ENCODE results near the gene ANKRD12. TPM values are rescaled to one million over a fixed set of nuclear protein-coding genes. Genes with fewer than 3 reads are reported as not detected.
A peak's percentile ranks its signal among the peaks of the same experiment; 100 is the strongest.

ANKRD12 gene
- polyA plus RNA-seq, 4 donors = 7.5 to 22.2 (median 21.1) TPM

DNA sequence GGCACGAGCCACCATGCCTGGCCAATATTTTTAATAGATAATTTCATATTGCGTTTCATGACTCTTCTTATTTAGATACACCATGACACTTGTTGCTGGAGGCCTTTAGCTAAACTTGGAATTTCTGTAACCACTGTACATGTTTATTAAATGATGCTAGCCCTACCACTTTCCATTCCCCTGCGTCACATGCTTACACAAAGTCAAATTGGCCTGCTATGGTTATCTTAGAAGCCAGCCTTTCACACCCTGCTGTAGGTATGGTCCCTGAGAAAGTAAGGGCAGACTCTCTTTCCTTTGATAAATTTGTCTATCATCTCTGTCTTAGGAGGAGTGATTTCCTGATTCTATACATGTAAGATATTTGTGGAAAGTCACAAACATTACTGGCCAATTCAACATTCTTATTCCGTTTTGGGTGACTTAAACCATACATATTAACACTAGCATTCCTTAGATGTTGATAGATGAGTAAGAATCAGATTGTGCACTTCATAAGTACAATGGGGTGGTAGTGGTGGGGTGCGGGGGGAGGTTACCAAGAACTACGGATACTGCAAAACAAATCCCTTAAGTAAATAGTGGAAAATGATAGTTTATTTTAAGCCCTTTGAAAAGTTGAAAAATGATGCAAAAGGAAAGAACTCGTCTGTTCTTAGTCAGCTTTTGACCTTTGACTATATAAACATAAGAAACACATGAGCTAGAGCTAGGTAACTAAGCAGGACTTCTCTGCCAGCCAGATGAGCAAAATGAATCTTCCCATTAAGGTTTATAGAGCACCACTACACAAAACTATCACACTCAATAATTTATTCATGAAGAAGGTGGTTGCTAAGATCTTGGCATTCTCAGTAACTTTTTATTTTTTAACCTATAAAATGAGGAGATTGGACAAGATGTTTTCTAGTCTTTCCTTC is 42.0 kb upstream of the ANKRD12 start:
- DNase-seq (peak in 1 of 2 donors; percentile 46), FAIRE-seq (no peak)

DNA sequence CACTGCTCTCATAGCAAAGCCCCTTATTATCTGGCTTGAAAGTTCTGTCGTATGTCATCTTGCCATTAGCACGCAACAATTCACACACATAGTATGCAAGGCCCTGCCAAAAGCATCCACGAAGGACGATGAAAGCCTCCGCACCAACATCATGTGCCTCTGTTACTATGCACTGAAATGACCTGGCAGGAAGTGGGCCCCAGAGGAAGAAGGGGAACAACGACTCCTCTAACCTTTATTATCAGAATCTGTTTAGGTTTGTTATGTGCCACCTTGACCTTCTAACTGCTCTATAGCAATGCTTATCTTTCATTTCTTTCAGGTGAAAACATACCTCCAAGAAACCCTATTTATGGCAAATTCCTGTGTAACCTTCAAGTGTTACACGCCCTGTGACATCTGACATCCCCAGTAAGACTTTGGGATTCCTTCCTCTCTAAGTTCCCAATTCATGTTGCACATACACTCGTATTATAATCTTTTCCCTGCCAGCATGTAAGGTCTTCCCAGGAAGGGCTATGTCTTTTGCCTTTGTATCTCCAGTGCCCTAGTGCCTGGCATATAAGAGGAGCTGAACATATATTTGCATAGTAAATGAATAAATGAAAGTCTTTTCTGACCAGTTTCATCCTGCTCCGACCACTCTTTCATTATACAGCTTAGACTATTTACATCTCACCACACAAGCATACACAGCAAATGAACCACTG is 41.1 kb upstream of the ANKRD12 start:
- H3K4me1 ChIP-seq (ENCODE audit: control insufficient read depth in 3 of 3, insufficient read depth in 2 of 3, low read depth in 1 of 3, low read length in 2 of 3) = peaks cover 0 to 17% (median 2%) of the 10 kb centered on the region in 3 donors
- peak overlapping the region in 2 of 3 donors; percentile 44 to 87 for H3K27ac ChIP-seq (ENCODE audit: low read depth in 1 of 3, low read length in 2 of 3)
- no peaks in the 10 kb centered on the region for H3K36me3 ChIP-seq (ENCODE audit: control insufficient read depth in 3 of 3, insufficient read depth in 2 of 3, low read depth in 1 of 3, low read length in 3 of 3)
- no peaks in the 10 kb centered on the region for H3K9me3 ChIP-seq (ENCODE audit: control insufficient read depth in 2 of 2, insufficient read depth in 1 of 2, low read depth in 1 of 2, low read length in 1 of 2)
- H3K4me3 ChIP-seq (ENCODE audit: low read depth in 1 of 3, low read length in 3 of 3) = no peak overlapping the region
- FAIRE-seq (no peak), DNase-seq (peak; percentile 28 to 50)
- no peaks in the 10 kb centered on the region for H3K27me3 ChIP-seq (ENCODE audit: control insufficient read depth in 3 of 3, insufficient read depth in 3 of 3, low read length in 3 of 3)
- 47 to 77% (median 56%) methylated on average over 9 of the region's 9 CpGs for WGBS, 3 donors

More for the DNA sequence above, 42.0 kb upstream of the ANKRD12 start:
- Histone ChIP-seq H3K9me3 (ENCODE audit: control insufficient read depth in 2 of 2, insufficient read depth in 1 of 2, low read depth in 1 of 2, low read length in 1 of 2) (no peaks in the 10 kb centered on the region), H3K4me3 (ENCODE audit: low read depth in 1 of 3, low read length in 3 of 3) (no peak overlapping the region), H3K27ac (ENCODE audit: low read depth in 1 of 3, low read length in 2 of 3) (peak overlapping the region in 2 of 3 donors; percentile 2 to 87), H3K36me3 (ENCODE audit: control insufficient read depth in 3 of 3, insufficient read depth in 2 of 3, low read depth in 1 of 3, low read length in 3 of 3) (no peaks in the 10 kb centered on the region), H3K4me1 (ENCODE audit: control insufficient read depth in 3 of 3, insufficient read depth in 2 of 3, low read depth in 1 of 3, low read length in 2 of 3) (peaks cover 0 to 17% (median 2%) of the 10 kb centered on the region in 3 donors), H3K27me3 (ENCODE audit: control insufficient read depth in 3 of 3, insufficient read depth in 3 of 3, low read length in 3 of 3) (no peaks in the 10 kb centered on the region)
- WGBS, 3 donors = 55 to 62% (median 57%) methylated on average over 7 of the region's 7 CpGs

DNA sequence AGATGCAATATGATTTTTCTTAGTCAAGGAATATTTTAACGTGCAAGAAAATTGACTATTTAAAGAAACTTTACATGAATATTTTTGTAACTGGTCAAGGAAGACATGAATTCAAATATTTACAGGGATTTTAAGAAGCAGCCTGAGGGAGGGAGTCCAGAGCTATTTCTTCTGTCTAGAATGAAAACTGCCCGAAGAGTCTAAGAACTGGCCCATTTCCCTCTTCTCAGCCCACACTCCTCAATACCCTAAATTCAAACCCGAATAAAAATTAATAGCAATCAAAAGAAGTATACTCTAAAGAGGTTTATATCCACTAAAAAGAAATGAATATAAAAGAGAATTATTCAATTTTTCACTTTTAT is 40.6 kb upstream of the ANKRD12 start:
- peaks cover 0 to 17% (median 2%) of the 10 kb centered on the region in 3 donors for H3K4me1 ChIP-seq (ENCODE audit: control insufficient read depth in 3 of 3, insufficient read depth in 2 of 3, low read depth in 1 of 3, low read length in 2 of 3)
- no peaks in the 10 kb centered on the region for H3K27me3 ChIP-seq (ENCODE audit: control insufficient read depth in 3 of 3, insufficient read depth in 3 of 3, low read length in 3 of 3)
- no peak overlapping the region for H3K27ac ChIP-seq (ENCODE audit: low read depth in 1 of 3, low read length in 2 of 3)
- no peak overlapping the region for H3K4me3 ChIP-seq (ENCODE audit: low read depth in 1 of 3, low read length in 3 of 3)
- 70 to 85% (median 77%) methylated on average over 3 of the region's 3 CpGs for WGBS, 3 donors
- no peaks in the 10 kb centered on the region for H3K9me3 ChIP-seq (ENCODE audit: control insufficient read depth in 2 of 2, insufficient read depth in 1 of 2, low read depth in 1 of 2, low read length in 1 of 2)
- DNase-seq = no peak
- no peaks in the 10 kb centered on the region for H3K36me3 ChIP-seq (ENCODE audit: control insufficient read depth in 3 of 3, insufficient read depth in 2 of 3, low read depth in 1 of 3, low read length in 3 of 3)
- FAIRE-seq = no peak

DNA sequence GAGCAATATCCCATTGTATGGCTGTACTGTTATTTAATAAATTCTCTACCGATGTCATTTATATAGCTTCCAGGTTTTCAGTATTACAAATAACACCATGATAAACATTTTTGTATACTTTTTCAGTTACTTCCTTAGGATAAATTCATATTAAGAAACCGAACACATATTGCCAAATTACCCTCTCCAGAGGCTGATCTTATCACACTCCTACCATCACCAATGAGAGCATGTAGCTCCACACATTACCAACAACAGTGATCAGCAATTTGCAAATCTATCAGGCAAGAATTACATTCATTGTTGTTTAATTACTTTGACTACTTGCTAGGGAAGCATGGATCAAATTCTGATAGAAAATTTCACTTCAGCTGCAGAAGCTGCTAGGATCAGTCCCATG is 39.9 kb upstream of the ANKRD12 start:
- Histone ChIP-seq H3K36me3 (ENCODE audit: control insufficient read depth in 3 of 3, insufficient read depth in 2 of 3, low read depth in 1 of 3, low read length in 3 of 3) (no peaks in the 10 kb centered on the region), H3K9me3 (ENCODE audit: control insufficient read depth in 2 of 2, insufficient read depth in 1 of 2, low read depth in 1 of 2, low read length in 1 of 2) (no peaks in the 10 kb centered on the region), H3K27me3 (ENCODE audit: control insufficient read depth in 3 of 3, insufficient read depth in 3 of 3, low read length in 3 of 3) (no peaks in the 10 kb centered on the region), H3K27ac (ENCODE audit: low read depth in 1 of 3, low read length in 2 of 3) (no peak overlapping the region), H3K4me3 (ENCODE audit: low read depth in 1 of 3, low read length in 3 of 3) (no peak overlapping the region), H3K4me1 (ENCODE audit: control insufficient read depth in 3 of 3, insufficient read depth in 2 of 3, low read depth in 1 of 3, low read length in 2 of 3) (peaks cover 0 to 17% (median 5%) of the 10 kb centered on the region in 3 donors)
- no peak for FAIRE-seq
- no peak for DNase-seq
- 82 to 89% (median 87%) methylated on average over 2 of the region's 2 CpGs for WGBS, 3 donors

DNA sequence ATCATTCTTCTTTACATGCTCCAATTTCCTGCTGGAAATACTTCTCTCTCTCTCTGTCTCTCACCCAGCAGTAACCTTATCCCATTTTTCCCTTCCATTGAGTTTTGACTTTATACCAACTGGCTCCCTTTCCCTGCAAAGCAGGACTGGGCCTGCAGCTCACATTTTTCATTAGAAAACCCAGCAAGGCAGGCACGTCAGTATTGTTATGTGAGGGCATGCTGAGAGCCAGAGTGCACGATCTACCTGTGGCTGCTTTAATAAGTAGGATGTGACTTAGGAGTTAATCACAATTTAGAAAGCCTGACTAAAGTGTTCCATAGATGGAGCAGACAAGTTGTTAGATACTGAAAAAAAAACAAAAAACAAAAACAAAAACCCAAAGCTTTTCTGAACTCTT is 39.2 kb upstream of the ANKRD12 start:
- Histone ChIP-seq H3K4me1 (ENCODE audit: control insufficient read depth in 3 of 3, insufficient read depth in 2 of 3, low read depth in 1 of 3, low read length in 2 of 3) (peaks cover 0 to 17% (median 5%) of the 10 kb centered on the region in 3 donors), H3K9me3 (ENCODE audit: control insufficient read depth in 2 of 2, insufficient read depth in 1 of 2, low read depth in 1 of 2, low read length in 1 of 2) (no peaks in the 10 kb centered on the region), H3K27ac (ENCODE audit: low read depth in 1 of 3, low read length in 2 of 3) (no peak overlapping the region), H3K36me3 (ENCODE audit: control insufficient read depth in 3 of 3, insufficient read depth in 2 of 3, low read depth in 1 of 3, low read length in 3 of 3) (no peaks in the 10 kb centered on the region), H3K27me3 (ENCODE audit: control insufficient read depth in 3 of 3, insufficient read depth in 3 of 3, low read length in 3 of 3) (no peaks in the 10 kb centered on the region), H3K4me3 (ENCODE audit: low read depth in 1 of 3, low read length in 3 of 3) (no peak overlapping the region)
- WGBS, 3 donors = 84 to 88% (median 87%) methylated on average over 2 of the region's 2 CpGs
- no peak for DNase-seq
- no peak for FAIRE-seq

DNA sequence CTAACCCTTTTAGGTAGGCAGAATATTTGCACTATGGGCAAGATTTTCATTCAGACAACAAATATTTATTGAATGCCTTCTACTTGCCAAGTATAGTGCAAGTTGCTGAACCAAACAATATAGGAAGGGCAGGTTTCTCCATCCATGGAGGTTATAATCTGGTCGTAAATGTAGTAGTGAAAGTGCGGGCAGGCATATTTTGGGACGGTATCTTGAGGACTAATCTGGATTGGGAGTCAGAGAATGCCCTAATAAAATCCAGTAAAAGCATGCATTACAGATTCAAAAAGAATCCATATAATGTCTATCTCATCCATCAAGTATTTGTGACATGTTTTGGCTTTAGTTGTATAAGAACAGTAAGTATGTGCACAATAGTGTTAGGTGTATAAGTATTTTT is 35.8 kb upstream of the ANKRD12 start:
- no peaks in the 10 kb centered on the region for H3K27me3 ChIP-seq (ENCODE audit: control insufficient read depth in 3 of 3, insufficient read depth in 3 of 3, low read length in 3 of 3)

DNA sequence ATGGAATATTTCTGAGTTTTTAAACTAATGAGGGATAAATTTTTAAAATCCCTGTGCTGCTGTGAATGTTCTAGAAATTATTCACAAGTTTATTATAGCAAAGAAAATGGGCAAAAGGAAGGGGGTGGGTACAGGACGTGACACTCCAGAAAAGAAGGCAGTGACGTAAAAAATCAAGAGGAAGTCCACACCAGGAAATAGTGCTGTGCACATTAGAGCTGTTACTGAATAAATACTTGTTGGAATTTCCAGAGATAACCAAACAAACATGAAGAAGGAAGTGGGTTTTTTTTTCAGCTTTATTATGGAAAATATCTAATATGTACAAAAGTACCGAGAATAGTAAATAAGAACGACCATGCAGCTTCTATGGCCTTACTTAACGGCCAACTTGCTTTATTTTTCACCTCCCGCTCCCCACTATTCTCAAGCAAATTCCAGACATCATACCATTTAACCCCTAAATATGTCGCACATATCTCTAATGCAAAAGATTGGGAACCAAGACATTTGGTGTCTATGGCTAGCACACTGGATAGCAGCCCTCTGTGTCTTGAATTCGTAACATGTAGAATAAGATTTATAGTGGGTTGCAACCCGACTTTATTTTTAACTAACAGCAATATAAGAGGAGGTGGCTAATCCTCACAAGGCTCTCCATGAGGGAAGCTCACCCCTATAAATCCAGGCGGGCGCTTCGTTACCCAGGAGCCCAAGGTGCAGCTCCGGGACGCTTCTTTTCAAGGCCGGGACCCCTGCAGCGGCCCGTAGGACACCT is 34.7 kb upstream of the ANKRD12 start:
- peak overlapping the region; percentile 74 to 95 (median 94) for H3K27ac ChIP-seq (ENCODE audit: low read depth in 1 of 3, low read length in 2 of 3)
- H3K27me3 ChIP-seq (ENCODE audit: control insufficient read depth in 3 of 3, insufficient read depth in 3 of 3, low read length in 3 of 3) = no peaks in the 10 kb centered on the region
- DNase-seq (peak; percentile 37 to 84), FAIRE-seq (no peak)
- 0 to 1% (median 0%) methylated on average over 17 of the region's 17 CpGs for WGBS, 3 donors
- no peaks in the 10 kb centered on the region for H3K36me3 ChIP-seq (ENCODE audit: control insufficient read depth in 3 of 3, insufficient read depth in 2 of 3, low read depth in 1 of 3, low read length in 3 of 3)
- H3K4me3 ChIP-seq (ENCODE audit: low read depth in 1 of 3, low read length in 3 of 3) = peak overlapping the region; percentile 52 to 96 (median 82)
- no peaks in the 10 kb centered on the region for H3K9me3 ChIP-seq (ENCODE audit: control insufficient read depth in 2 of 2, insufficient read depth in 1 of 2, low read depth in 1 of 2, low read length in 1 of 2)
- peaks cover 2 to 20% (median 4%) of the 10 kb centered on the region in 3 donors for H3K4me1 ChIP-seq (ENCODE audit: control insufficient read depth in 3 of 3, insufficient read depth in 2 of 3, low read depth in 1 of 3, low read length in 2 of 3)

More for the DNA sequence above, 35.8 kb upstream of the ANKRD12 start:
- H3K27ac ChIP-seq (ENCODE audit: low read depth in 1 of 3, low read length in 2 of 3) = peak overlapping the region in 1 of 3 donors; percentile 16
- H3K36me3 ChIP-seq (ENCODE audit: control insufficient read depth in 3 of 3, insufficient read depth in 2 of 3, low read depth in 1 of 3, low read length in 3 of 3) = no peaks in the 10 kb centered on the region
- DNase-seq = no peak
- H3K4me1 ChIP-seq (ENCODE audit: control insufficient read depth in 3 of 3, insufficient read depth in 2 of 3, low read depth in 1 of 3, low read length in 2 of 3) = peaks cover under 1 to 13% (median under 1%) of the 10 kb centered on the region in 3 donors
- no peak overlapping the region for H3K4me3 ChIP-seq (ENCODE audit: low read depth in 1 of 3, low read length in 3 of 3)
- no peaks in the 10 kb centered on the region for H3K9me3 ChIP-seq (ENCODE audit: control insufficient read depth in 2 of 2, insufficient read depth in 1 of 2, low read depth in 1 of 2, low read length in 1 of 2)
- 71 to 87% (median 86%) methylated on average over 3 of the region's 3 CpGs for WGBS, 3 donors
- FAIRE-seq = no peak
